HG03095 (cell line): Measurements from ENCODE around the gene OR5C1.
"Not testable (repeated sequence)": the region's sequence is repeated elsewhere in the genome, so short reads cannot be mapped to it uniquely, and the experiment has no call there.

ENCODE experiments used
- ATAC-seq: cut with Tn5 transposase; IDR thresholded peaks from one replicate; pipeline ENCODE4 v1.9.1; 2021; ENCODE audit warnings: moderate library complexity; ENCODE audit not compliant: unreplicated experiment

OR5C1 gene

GRCh38 chr9:122788831-122789230, at the start of gene OR5C1:
TSS of gene OR5C1 (plus strand) at chr9:122788933. CDS start at chr9:122788933, 0 bp downstream.
- no peak for ATAC-seq

GRCh38 chr9:122742003-122742402, 46.7 kb upstream of the OR5C1 start, which contains the start of gene OR1L6:
TSS of gene OR1L6 (plus strand) at chr9:122742303. CDS start at chr9:122749848, 7,545 bp downstream.
- ATAC-seq: no peak

GRCh38 chr9:122754825-122755224, 33.9 kb upstream of the OR5C1 start:
- ATAC-seq: no peak

- ATAC-seq: no peak
These were observed 20.9 kb upstream of the OR5C1 start for GRCh38 chr9:122767817-122768216.

- ATAC-seq: no peak
These were observed 11.7 kb upstream of the OR5C1 start for GRCh38 chr9:122777052-122777451.

GRCh38 chr9:122777935-122778627, 10.7 kb upstream of the OR5C1 start:
- no peak for ATAC-seq

GRCh38 chr9:122779181-122779580, 9.6 kb upstream of the OR5C1 start:
- ATAC-seq: no peak

GRCh38 chr9:122780026-122780425, 8.7 kb upstream of the OR5C1 start:
- no peak for ATAC-seq

- no peak for ATAC-seq
These were observed 7.1 kb upstream of the OR5C1 start for GRCh38 chr9:122781671-122782070.

GRCh38 chr9:122785269-122785668, 3.5 kb upstream of the OR5C1 start:
- no peak for ATAC-seq

- no peak for ATAC-seq
These were observed 2.4 kb upstream of the OR5C1 start for GRCh38 chr9:122786338-122786737.

- ATAC-seq: no peak
These were observed 718 bp downstream of the OR5C1 start for GRCh38 chr9:122789256-122790046.

GRCh38 chr9:122791872-122792669, 3.3 kb downstream of the OR5C1 start:
- ATAC-seq: no peak

- no peak for ATAC-seq
These were observed 8.8 kb downstream of the OR5C1 start for GRCh38 chr9:122797316-122798063.

- no peak for ATAC-seq
These were observed 11.6 kb downstream of the OR5C1 start, which contains the start of gene OR1K1 for GRCh38 chr9:122800066-122801060. TSS of gene OR1K1 (plus strand) at chr9:122800123. CDS start at chr9:122800123, 0 bp downstream.

GRCh38 chr9:122806661-122807060, 17.9 kb downstream of the OR5C1 start:
- no peak for ATAC-seq

- no peak for ATAC-seq
These were observed 18.7 kb downstream of the OR5C1 start for GRCh38 chr9:122807271-122807900.

GRCh38 chr9:122808141-122808540, 19.4 kb downstream of the OR5C1 start:
- no peak for ATAC-seq

GRCh38 chr9:122809261-122809660, 20.5 kb downstream of the OR5C1 start:
- not testable (repeated sequence) for ATAC-seq
